RWPE1 (cell line): ENCODE results near the gene FAM3B.

Source experiments
- CTCF ChIA-PET: fragments of 350-600 bp; sonication (Branson Sonifier 250); formaldehyde crosslinking; extraction: SDS; loops from one replicate; lab custom pipeline; 2021; lab: Yijun Ruan, JAX
- POLR2A ChIA-PET: fragments of 400-600 bp; formaldehyde crosslinking; extraction: SDS; loops from one replicate; lab custom pipeline; 2020; ENCODE audit warnings: antibody characterized with exemption; ENCODE audit not compliant: low non-redundant PET; lab: Yijun Ruan, JAX
- DNase-seq: peaks from one replicate; pipeline ENCODE4 v3.0.0; 2012; ENCODE audit warnings: low spot score
- H3K27ac ChIP-seq: fragments of 450-650 bp; 2 replicates; pipeline ENCODE4 v1.5.1; 2017
- TF ChIP-seq, protein P1 (sequence below): fragments of 450-650 bp; conservative IDR thresholded peaks from 2 replicates; pipeline ENCODE4 v1.5.1; 2017; ENCODE audit warnings: low read depth, mild to moderate bottlenecking

Gene FAM3B

DNA sequence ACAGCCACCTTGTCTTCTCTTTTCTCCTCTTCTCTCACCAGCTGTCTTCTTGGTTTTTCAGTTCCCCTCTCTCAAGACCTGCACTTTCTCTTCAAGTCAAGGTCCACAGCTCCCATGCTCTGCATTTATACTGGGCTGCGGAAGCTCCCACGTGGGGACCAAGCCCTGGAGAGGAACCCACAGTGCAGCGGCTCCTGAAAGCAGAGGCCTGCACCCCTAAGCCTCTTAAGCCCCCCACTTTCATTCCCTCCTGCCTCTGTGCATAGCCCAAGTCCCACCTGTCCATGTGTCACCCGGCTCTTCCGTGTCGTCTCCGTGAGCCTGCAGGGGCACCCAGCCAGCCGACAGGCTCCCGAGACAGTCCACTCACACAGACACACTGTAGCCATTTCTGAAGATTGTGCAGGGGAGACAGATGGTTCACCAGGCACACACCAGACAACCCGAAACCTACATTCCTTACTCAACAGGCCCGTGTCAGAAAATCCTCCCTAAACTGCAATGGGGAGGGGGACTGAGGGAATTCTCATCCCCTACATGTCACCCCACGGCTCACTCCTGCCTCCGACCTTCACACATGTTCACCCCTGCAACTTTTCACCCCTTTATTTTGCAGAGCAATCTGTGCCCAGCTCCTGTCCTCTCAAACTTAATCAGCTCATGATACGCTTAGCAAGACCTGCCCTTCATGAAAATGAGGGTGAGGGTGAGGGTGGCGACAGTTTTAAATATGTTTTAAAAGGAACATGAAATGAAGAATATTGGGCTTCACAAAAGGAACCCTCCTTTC, 51.5 kb downstream of the FAM3B start:
- TF ChIP-seq, protein P1, sequence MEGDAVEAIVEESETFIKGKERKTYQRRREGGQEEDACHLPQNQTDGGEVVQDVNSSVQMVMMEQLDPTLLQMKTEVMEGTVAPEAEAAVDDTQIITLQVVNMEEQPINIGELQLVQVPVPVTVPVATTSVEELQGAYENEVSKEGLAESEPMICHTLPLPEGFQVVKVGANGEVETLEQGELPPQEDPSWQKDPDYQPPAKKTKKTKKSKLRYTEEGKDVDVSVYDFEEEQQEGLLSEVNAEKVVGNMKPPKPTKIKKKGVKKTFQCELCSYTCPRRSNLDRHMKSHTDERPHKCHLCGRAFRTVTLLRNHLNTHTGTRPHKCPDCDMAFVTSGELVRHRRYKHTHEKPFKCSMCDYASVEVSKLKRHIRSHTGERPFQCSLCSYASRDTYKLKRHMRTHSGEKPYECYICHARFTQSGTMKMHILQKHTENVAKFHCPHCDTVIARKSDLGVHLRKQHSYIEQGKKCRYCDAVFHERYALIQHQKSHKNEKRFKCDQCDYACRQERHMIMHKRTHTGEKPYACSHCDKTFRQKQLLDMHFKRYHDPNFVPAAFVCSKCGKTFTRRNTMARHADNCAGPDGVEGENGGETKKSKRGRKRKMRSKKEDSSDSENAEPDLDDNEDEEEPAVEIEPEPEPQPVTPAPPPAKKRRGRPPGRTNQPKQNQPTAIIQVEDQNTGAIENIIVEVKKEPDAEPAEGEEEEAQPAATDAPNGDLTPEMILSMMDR: no peak
- ChIA-PET POLR2A (no interaction called here), CTCF (no interaction called here)
- no peak for DNase-seq
- no peak overlapping the region for H3K27ac ChIP-seq

DNA sequence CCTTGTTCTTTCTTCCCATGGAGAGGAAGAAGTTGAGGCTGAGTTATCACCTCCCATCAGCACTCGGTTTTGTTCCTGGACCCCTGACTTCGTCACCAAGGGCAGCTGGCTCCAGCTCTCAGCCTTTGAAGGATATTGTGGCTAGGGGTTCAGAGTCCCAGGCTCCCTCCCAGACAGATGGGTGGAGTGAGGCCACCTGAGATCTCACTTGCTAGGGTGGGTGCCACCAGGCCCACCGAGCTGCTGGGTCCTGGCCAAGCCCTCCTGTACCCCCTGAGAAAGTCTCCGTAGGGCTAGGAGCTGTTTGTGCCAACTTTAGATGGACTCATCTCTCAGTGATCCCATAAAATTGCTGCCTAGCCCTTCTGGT, 52.1 kb downstream of the FAM3B start:
- no peak for DNase-seq
- POLR2A ChIA-PET: no interaction called here
- no peak overlapping the region for H3K27ac ChIP-seq
- TF ChIP-seq, protein P1: no peak
- CTCF ChIA-PET: interaction anchor here (0.6 kb wide), 1 partner anchor 564 kb away, joined by 3 read pairs; no protein-coding TSS in a partner anchor

DNA sequence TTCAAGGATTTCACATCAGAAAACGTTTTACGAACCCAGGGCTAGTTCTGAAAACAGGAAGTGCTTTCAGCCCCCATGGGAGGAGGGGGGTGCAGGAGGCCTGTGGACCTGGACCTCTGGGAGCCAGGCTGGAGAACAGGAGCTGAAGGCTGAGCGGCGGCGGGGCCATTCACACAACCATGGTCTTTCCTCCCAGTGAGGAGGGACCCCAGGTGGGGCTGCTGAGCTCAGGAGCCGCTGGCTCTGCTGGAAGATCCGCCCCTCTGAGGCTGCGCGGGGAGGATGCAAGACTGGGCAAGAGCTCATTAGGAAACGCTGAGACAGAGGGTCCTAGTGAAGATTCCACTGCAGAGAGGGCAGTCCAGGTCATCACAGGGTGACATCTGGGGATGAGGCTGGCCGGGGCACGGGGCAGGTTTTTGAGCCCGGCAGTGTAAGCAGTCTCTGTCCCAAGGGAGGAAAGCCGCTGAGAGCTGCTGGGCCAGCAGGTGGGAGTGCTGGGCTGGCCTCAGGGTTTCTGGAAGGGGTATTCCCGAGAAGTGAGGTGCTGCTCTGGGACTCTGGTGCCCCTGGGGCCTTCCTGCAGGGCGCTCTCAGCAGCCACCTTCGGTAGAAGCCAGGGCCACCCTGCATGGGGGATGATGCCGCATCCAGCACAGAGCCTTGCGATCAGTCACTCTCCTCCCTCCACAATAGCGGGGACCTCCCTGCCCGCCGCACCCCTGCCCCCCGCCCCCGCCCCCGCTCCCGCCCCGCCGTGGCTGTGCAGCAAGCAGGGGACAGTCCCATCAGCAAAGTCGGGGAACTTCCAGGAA, 52.7 kb downstream of the FAM3B start:
- TF ChIP-seq, protein P1: no peak
- DNase-seq: no peak
- POLR2A ChIA-PET: no interaction called here
- H3K27ac ChIP-seq: no peak overlapping the region
- CTCF ChIA-PET: interaction anchor here (0.6 kb wide), 1 partner anchor 564 kb away, joined by 3 read pairs; no protein-coding TSS in a partner anchor

DNA sequence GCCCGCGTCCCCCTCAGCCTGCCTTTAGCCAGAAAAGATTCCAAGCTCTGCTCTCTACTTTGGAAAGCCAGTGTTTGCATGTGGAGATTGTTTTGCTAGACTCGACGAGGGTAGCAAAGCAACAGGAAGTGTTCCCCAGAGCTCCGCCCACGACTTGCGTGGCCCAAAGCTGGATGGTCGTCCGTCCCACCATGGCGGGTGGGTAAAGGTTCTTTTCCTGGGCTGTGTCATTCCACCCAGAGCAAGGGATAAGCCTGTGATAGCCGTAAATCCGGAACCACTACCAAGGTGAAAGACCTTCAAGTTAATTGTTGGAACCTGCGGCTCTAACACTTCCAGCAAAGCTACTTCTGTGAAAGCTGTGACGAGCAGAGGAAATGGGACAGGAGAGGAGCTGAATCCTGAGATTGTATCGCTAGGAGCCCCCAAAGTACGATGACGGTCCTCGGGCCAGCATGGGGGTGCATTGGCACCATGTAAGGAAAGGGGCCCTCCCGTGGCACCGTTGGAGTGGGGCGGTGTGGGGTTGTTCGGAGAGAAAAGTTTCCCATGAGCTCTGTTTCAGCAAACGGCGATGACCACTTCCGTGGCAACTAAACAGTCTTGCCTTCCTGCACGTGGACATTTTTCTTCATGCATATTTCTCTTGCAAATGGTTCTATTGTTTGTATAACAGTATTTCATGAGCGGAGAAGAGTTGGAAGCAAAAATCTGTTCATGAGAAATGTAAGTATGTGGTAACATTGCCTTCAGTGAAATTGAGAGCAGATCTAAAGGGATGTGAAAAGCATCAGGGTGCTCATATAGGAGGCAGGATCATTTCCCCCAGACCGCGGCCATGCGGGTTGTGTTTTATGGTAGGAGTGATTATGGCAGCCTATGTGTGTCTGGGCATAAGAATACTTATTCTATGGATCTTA, 53.6 kb downstream of the FAM3B start:
- TF ChIP-seq, protein P1: no peak
- no peak overlapping the region for H3K27ac ChIP-seq
- no peak for DNase-seq
- POLR2A ChIA-PET: no interaction called here
- CTCF ChIA-PET: no interaction called here

DNA sequence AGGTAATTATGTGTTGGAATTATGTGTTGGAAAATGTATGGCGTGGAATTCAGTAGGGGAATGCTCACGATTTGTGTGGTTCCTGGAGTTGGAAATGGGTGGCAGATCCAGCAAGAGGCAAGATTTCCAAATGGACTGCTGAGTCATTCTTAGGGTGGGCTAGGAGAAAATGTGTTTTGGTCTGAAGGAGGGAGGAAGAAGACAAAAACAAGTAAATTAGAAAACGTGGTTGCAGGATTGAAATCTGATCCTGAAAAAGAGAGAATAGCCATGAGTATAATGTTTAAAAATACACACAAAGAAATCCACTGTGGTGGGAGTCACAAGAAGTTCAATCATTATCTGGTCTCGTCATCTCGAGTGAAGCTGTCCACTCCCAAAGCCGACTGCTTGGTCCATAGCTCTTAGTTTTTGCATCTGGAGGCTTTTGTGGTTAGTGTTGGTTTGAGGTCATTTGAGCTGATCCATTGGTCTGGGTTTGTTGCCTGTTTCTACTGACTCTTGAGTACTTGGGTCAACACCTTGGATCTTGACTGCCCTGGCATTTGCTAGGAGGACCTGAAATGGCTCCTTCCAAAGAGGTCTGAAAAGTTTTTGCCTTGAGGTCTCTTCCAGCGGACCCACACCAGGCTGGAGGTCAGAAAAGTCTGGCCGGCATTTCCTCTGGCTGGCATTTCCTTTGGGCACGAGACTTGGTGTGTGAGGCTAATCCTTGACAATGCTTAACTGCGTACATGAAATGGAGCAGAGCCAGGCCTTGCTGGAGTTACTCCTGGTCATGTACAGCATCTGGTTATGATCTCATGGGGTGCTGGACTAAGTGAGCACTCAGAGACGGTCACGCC, 54.5 kb downstream of the FAM3B start:
- TF ChIP-seq, protein P1: no peak
- H3K27ac ChIP-seq: no peak overlapping the region
- POLR2A ChIA-PET: no interaction called here
- no peak for DNase-seq
- CTCF ChIA-PET: no interaction called here
